ENCODE measurements around the gene STK32B.

The STK32B gene

DNA sequence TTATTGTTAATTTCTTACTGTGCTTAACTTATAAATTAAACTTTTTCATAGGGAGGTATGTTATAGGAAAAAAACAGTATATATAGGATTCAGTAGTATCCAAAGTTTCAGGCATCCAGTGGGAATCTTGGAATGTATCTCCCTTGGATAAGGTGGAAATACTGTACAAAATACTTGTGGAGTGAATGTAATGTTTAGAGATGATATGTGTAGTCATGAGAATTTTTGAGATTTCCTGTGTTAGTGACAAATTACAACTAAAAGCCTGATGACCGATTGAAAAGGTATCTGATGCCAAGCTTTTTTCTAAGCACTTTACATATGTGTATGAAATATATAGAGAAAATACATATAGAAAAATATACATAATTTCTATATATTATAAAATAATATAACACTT lies 69.2 kb downstream of the STK32B start:
- H3K4me3 Mint-ChIP-seq: no peak overlapping the region

GRCh38 chr4:5122114-5122513 lies 70.8 kb downstream of the STK32B start:
- Mint-ChIP-seq H3K27me3 (ENCODE audit: low read depth, poor library complexity) (peaks cover 23% of the 10 kb centered on the region), H3K4me3 (no peak overlapping the region), H3K36me3 (ENCODE audit: low read depth) (no peaks in the 10 kb centered on the region), H3K27ac (no peak overlapping the region), H3K4me1 (no peaks in the 10 kb centered on the region), H3K9me3 (no peaks in the 10 kb centered on the region)
- TF ChIP-seq, protein P1, sequence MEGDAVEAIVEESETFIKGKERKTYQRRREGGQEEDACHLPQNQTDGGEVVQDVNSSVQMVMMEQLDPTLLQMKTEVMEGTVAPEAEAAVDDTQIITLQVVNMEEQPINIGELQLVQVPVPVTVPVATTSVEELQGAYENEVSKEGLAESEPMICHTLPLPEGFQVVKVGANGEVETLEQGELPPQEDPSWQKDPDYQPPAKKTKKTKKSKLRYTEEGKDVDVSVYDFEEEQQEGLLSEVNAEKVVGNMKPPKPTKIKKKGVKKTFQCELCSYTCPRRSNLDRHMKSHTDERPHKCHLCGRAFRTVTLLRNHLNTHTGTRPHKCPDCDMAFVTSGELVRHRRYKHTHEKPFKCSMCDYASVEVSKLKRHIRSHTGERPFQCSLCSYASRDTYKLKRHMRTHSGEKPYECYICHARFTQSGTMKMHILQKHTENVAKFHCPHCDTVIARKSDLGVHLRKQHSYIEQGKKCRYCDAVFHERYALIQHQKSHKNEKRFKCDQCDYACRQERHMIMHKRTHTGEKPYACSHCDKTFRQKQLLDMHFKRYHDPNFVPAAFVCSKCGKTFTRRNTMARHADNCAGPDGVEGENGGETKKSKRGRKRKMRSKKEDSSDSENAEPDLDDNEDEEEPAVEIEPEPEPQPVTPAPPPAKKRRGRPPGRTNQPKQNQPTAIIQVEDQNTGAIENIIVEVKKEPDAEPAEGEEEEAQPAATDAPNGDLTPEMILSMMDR (IDR thresholded peaks at IDR 0.05): no peak
- no peak for DNase-seq

More for the DNA sequence above, 69.2 kb downstream of the STK32B start:
- DNase-seq: no peak
- no peaks in the 10 kb centered on the region for H3K4me1 Mint-ChIP-seq
- H3K9me3 Mint-ChIP-seq: no peaks in the 10 kb centered on the region
- H3K36me3 Mint-ChIP-seq (ENCODE audit: low read depth): no peaks in the 10 kb centered on the region
- no peak overlapping the region for H3K27ac Mint-ChIP-seq
- H3K27me3 Mint-ChIP-seq (ENCODE audit: low read depth, poor library complexity): peaks cover 20% of the 10 kb centered on the region
- TF ChIP-seq, protein P1 (IDR thresholded peaks at IDR 0.05): no peak

- Mint-ChIP-seq H3K4me1 (peaks cover 4% of the 10 kb centered on the region), H3K9me3 (no peaks in the 10 kb centered on the region), H3K27me3 (ENCODE audit: low read depth, poor library complexity) (peaks cover 18% of the 10 kb centered on the region), H3K36me3 (ENCODE audit: low read depth) (no peaks in the 10 kb centered on the region), H3K4me3 (no peak overlapping the region), H3K27ac (no peak overlapping the region)
- TF ChIP-seq, protein P1 (IDR thresholded peaks at IDR 0.05): no peak
- DNase-seq: no peak
Observed at GRCh38 chr4:5124876-5125275, 73.6 kb downstream of the STK32B start.

DNA sequence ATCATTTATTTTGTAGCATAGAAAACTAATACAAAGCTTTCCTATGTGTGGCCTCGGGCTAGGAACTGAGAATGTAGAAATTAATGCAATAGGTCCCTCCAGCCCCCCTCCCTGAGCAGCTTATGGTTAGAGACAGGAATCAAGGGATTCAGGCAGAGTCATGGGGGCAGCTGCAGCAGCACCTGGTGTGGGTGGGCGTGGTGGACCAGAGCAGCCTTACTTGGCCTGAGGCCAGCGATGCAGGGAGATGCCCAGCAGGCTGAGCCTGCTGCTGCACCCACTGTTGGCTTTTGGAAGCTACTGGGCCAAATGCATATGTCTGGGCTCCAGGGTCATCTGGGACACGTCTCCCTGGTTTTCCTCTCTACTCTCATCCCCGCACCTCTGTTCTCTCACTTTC lies 74.0 kb downstream of the STK32B start:
- no peak overlapping the region for H3K27ac Mint-ChIP-seq
- H3K27me3 Mint-ChIP-seq (ENCODE audit: low read depth, poor library complexity): peaks cover 19% of the 10 kb centered on the region
- no peaks in the 10 kb centered on the region for H3K9me3 Mint-ChIP-seq
- no peak overlapping the region for H3K4me3 Mint-ChIP-seq
- H3K36me3 Mint-ChIP-seq (ENCODE audit: low read depth): no peaks in the 10 kb centered on the region
- no peak for DNase-seq
- H3K4me1 Mint-ChIP-seq: peaks cover 4% of the 10 kb centered on the region
- TF ChIP-seq, protein P1 (IDR thresholded peaks at IDR 0.05): no peak

- TF ChIP-seq, protein P1 (IDR thresholded peaks at IDR 0.05): no peak
- H3K4me1 Mint-ChIP-seq: peaks cover 4% of the 10 kb centered on the region
Observed at GRCh38 chr4:5126231-5126630, 75.0 kb downstream of the STK32B start.

DNA sequence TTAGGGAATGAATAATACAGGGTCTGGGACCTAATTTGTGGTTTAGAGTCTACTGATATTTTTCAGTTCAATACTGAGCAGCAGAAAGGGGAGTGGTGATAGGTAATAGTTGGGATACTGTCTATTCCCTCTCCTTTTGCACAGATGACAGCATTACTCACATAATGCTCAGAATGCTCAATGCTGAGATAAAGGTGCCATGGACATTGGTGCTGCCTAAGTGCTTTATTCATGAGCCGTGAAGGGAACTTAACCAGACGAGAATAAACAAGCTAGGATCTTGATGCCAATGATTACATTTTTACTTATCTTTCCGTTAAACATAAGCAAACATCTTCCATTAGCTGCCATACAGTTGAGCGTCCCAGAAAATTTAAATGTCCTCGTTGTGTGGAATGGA lies 75.6 kb downstream of the STK32B start:
- Mint-ChIP-seq H3K9me3 (peaks cover 7% of the 10 kb centered on the region), H3K4me3 (no peak overlapping the region), H3K27me3 (ENCODE audit: low read depth, poor library complexity) (peaks cover 25% of the 10 kb centered on the region), H3K36me3 (ENCODE audit: low read depth) (no peaks in the 10 kb centered on the region), H3K4me1 (peaks cover 4% of the 10 kb centered on the region), H3K27ac (no peak overlapping the region)
- TF ChIP-seq, protein P1 (IDR thresholded peaks at IDR 0.05): no peak
- no peak for DNase-seq

More at GRCh38 chr4:5126231-5126630, 75.0 kb downstream of the STK32B start:
- peaks cover under 1% of the 10 kb centered on the region for H3K9me3 Mint-ChIP-seq
- peaks cover 25% of the 10 kb centered on the region for H3K27me3 Mint-ChIP-seq (ENCODE audit: low read depth, poor library complexity)
- no peak for DNase-seq
- no peak overlapping the region for H3K27ac Mint-ChIP-seq
- no peaks in the 10 kb centered on the region for H3K36me3 Mint-ChIP-seq (ENCODE audit: low read depth)
- no peak overlapping the region for H3K4me3 Mint-ChIP-seq

Measured in nephron progenitor cell (in vitro differentiated cells).